PC-9 (cell line): ENCODE results near the gene GMEB2. TPM values are rescaled to one million over a fixed set of nuclear protein-coding genes. Genes with fewer than 3 reads are reported as not detected.

Experiments used
- BruUV-seq: library from RNA; stranded (reverse); fragments of 400-500 nt; replicated peaks from 2 replicates; lab custom pipeline; 2021; lab: Mats Ljungman, UMichigan
- CTCF ChIA-PET: fragments of 300-600 bp; sonication (Branson Sonifier 250); formaldehyde crosslinking; loops from one replicate; lab custom pipeline; 2022; ENCODE audit warnings: antibody characterized with exemption; lab: Charles Lee
- POLR2A ChIA-PET: fragments of 300-600 bp; sonication (Branson Sonifier 250); formaldehyde crosslinking; loops from one replicate; lab custom pipeline; 2022; ENCODE audit warnings: antibody characterized with exemption; ENCODE audit not compliant: unreplicated experiment; lab: Charles Lee
- DNase-seq, 2 experiments: peaks; one replicate each; pipeline versions ENCODE4 v3.0.0 to v3.0.0-alpha.2; 2015 to 2022; ENCODE audit warnings: mixed read lengths in 1 of 2
- H2AFZ ChIP-seq: fragments of 200-600 bp; sonication (generic); 2 replicates; pipeline ENCODE4 v1.8.1; 2017; ENCODE audit warnings: antibody characterized with exemption
- H3F3A ChIP-seq: fragments of 200-600 bp; sonication (generic); 2 replicates; pipeline ENCODE4 v1.8.1; 2017; ENCODE audit warnings: antibody characterized with exemption, mild to moderate bottlenecking, low read depth; ENCODE audit not compliant: insufficient read depth
- H3K27ac ChIP-seq: fragments of 200-600 bp; sonication (generic); 2 replicates; pipeline ENCODE4 v1.6.1; 2016; ENCODE audit warnings: mixed run types
- H3K27me3 ChIP-seq: fragments of 200-600 bp; sonication (generic); 2 replicates; pipeline ENCODE4 v1.6.1; 2016; ENCODE audit warnings: low read depth, mixed run types; ENCODE audit not compliant: insufficient read depth
- H3K36me3 ChIP-seq: fragments of 200-600 bp; sonication (generic); 2 replicates; pipeline ENCODE4 v1.6.1; 2016; ENCODE audit warnings: low read depth, mixed run types
- H3K4me1 ChIP-seq: fragments of 200-600 bp; sonication (generic); replicated peaks from 2 replicates; pipeline ENCODE4 v1.6.1; 2016; ENCODE audit warnings: mixed run types; ENCODE audit not compliant: insufficient read depth
- H3K4me2 ChIP-seq: fragments of 200-600 bp; sonication (generic); 2 replicates; pipeline ENCODE4 v1.6.1; 2017; ENCODE audit warnings: mixed run types
- H3K4me3 ChIP-seq: fragments of 200-600 bp; sonication (generic); 2 replicates; pipeline ENCODE4 v1.6.1; 2016; ENCODE audit warnings: mixed run types
- H3K79me2 ChIP-seq: fragments of 200-600 bp; sonication (generic); 2 replicates; pipeline ENCODE4 v1.6.1; 2017; ENCODE audit warnings: low read depth, mixed run types
- H3K9me2 ChIP-seq: fragments of 200-600 bp; sonication (generic); 2 replicates; pipeline ENCODE4 v1.8.1; 2017; ENCODE audit warnings: mild to moderate bottlenecking; ENCODE audit not compliant: insufficient read depth
- H3K9me3 ChIP-seq: fragments of 200-600 bp; sonication (generic); 2 replicates; pipeline ENCODE4 v1.8.1; 2016; ENCODE audit warnings: low read depth; ENCODE audit not compliant: insufficient read depth
- H4K20me1 ChIP-seq: fragments of 200-600 bp; sonication (generic); 2 replicates; pipeline ENCODE4 v1.8.1; 2017; ENCODE audit not compliant: insufficient read depth
- EZH2 ChIP-seq: fragments of 200-600 bp; sonication (generic); IDR thresholded peaks from 2 replicates; pipeline ENCODE4 v1.8.0; 2017; ENCODE audit warnings: antibody characterized with exemption, low read depth
- intact Hi-C: fragments of 100-400 bp; cut with micrococcal nuclease; formaldehyde crosslinking; loops from one replicate; pipeline ENCODE4 v1.10.0; 2022; ENCODE audit not compliant: unreplicated experiment
- total RNA-seq: library from RNA; stranded (reverse); gene quantifications from 2 replicates; pipeline ENCODE4 v1.2.3, GENCODE V29; 2021
- TF ChIP-seq, protein P1 (sequence below): fragments of 200-600 bp; sonication (generic); conservative IDR thresholded peaks from 2 replicates; pipeline ENCODE4 v1.6.1; 2017; ENCODE audit warnings: mixed run types, antibody characterized with exemption, mild to moderate bottlenecking, moderate library complexity

Gene GMEB2
- total RNA-seq, 1 experiment from 2014 or later, result 19.3 TPM

DNA sequence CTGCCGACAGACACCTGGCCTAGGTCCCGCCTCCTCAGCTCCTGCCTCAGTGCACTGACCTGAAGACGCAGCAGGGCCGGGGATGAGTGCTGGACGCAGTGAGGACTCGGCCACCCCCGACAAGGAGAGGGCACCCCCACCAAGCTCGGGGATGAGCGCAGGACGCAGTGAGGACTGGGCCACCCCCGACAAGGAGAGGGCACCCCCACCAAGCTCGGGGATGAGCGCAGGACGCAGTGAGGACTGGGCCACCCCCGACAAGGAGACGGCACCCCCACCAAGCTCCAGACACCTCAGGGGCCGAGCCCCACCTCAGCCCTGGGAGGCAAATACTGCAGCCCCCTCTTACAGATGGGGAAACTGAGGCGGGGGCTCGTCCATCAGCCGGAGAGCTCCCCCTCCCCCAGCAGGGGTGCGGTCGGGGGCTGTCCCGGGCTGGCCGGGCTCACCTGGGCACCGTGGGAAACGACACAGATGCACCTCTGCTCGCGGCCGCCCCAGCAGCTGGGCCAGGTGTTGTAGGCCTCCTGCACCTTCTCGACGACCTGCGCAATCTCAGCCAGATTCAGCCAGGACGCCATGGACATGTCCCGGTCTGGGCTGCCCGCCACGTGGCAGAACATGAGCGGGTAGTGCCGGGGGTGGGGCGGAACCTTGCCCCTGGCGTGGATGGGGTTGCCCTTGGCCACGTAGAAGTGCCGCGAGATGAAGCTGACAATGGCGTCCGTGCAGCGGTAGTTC, 60.3 kb downstream of the GMEB2 start:
- TF ChIP-seq, protein P1, sequence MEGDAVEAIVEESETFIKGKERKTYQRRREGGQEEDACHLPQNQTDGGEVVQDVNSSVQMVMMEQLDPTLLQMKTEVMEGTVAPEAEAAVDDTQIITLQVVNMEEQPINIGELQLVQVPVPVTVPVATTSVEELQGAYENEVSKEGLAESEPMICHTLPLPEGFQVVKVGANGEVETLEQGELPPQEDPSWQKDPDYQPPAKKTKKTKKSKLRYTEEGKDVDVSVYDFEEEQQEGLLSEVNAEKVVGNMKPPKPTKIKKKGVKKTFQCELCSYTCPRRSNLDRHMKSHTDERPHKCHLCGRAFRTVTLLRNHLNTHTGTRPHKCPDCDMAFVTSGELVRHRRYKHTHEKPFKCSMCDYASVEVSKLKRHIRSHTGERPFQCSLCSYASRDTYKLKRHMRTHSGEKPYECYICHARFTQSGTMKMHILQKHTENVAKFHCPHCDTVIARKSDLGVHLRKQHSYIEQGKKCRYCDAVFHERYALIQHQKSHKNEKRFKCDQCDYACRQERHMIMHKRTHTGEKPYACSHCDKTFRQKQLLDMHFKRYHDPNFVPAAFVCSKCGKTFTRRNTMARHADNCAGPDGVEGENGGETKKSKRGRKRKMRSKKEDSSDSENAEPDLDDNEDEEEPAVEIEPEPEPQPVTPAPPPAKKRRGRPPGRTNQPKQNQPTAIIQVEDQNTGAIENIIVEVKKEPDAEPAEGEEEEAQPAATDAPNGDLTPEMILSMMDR, result no peak
- no peak for TF ChIP-seq EZH2
- no TSS peak for BruUV-seq
- peaks cover 3% of the 10 kb centered on the region; the same call in 1 of the 2 replicates for H3F3A ChIP-seq
- H2AFZ ChIP-seq, result no peak overlapping the region
- intact Hi-C loops, result no loop called here
- DNase-seq, result no peak
- ChIA-PET POLR2A (no interaction called here), CTCF (interaction anchor here (0.7 kb wide), 2 partner anchors 297 to 537 kb away, joined by 4 to 6 read pairs; no protein-coding TSS in a partner anchor)
- no peaks in the 10 kb centered on the region for H4K20me1 ChIP-seq
- no peaks in the 10 kb centered on the region for H3K36me3 ChIP-seq
- no peaks in the 10 kb centered on the region for H3K9me3 ChIP-seq
- no peaks in the 10 kb centered on the region for H3K79me2 ChIP-seq
- H3K4me3 ChIP-seq, result no peak overlapping the region
- H3K4me2 ChIP-seq, result no peak overlapping the region
- no peaks in the 10 kb centered on the region for H3K4me1 ChIP-seq
- no peak overlapping the region for H3K27ac ChIP-seq
- no peaks in the 10 kb centered on the region for H3K9me2 ChIP-seq
- no peaks in the 10 kb centered on the region for H3K27me3 ChIP-seq

DNA sequence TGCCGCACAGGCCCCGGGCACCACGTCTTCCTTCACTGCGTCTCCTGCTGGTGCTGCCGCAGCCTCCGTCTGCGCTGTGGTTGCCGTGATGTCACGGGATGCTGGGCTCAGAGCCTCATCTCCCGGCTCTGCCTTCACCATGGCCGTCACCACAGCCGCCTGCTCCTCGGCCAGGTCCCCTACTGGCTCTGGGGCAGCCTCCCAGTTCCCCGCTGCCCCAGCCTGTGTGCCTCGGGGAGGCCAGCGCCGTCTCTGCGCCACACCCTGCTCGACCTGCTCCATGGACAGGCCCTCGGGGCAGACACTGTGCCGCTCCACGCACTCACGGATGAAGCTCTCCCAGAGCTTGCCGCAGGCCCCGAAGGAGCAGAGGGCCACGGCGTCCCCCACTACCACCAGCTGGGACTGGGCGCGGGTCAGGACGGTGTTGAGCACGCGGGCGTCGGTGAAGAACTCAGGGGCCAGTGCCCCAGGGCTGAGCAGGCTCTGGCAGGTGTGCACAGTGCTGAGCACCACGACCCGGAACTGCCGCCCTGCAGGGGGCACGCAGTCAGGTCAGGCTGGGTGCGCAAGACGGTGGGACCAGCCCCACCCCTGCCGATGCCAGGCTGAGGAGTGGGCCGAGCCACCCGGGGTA, 61.1 kb downstream of the GMEB2 start:
- Histone ChIP-seq H3K4me3 (no peak overlapping the region), H3K36me3 (no peaks in the 10 kb centered on the region), H4K20me1 (no peaks in the 10 kb centered on the region), H2AFZ (no peak overlapping the region), H3K27ac (no peak overlapping the region), H3K9me2 (no peaks in the 10 kb centered on the region), H3K4me1 (no peaks in the 10 kb centered on the region), H3K27me3 (no peaks in the 10 kb centered on the region), H3F3A (peaks cover 3% of the 10 kb centered on the region; the same call in 1 of the 2 replicates), H3K9me3 (no peaks in the 10 kb centered on the region), H3K4me2 (no peak overlapping the region), H3K79me2 (no peaks in the 10 kb centered on the region)
- no peak for DNase-seq
- TF ChIP-seq EZH2, result no peak
- TF ChIP-seq, protein P1, result no peak
- no TSS peak for BruUV-seq
- ChIA-PET CTCF (no interaction called here), POLR2A (no interaction called here)
- intact Hi-C loops, result no loop called here

DNA sequence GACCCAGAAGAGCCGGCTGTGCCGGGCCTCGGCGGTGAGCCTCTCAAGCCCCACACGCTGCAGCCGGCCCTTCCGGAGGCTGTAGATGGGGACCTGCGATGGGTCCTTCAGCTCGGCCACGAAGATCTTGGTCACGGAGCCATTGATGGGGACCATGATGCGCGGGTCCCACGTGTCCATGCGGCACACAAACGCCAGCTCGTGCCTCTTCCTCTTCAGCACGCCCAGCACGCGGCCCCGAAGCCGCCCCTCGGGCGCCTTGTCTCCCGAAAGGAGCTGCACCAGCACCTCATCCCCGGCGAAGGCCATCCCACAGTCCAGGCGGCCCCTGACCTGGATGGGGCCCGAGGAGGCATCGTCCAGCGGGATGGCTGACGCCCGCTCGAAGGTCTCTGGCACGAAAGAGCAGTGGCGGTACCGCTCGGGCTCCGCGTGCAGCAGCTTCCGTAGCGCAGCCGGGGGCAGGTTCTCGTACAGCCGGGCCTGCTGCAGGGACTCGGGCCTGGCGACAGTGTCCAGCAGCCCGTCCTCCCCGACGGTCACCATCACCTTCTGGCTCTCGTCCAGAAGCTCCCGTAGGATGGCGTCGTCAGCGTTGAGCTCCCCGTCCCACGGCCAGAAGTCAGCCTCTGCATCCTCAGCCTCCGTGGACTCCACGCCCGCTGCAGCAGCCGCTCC, 61.7 kb downstream of the GMEB2 start:
- no peaks in the 10 kb centered on the region for H3K4me1 ChIP-seq
- BruUV-seq, result no TSS peak
- no peak overlapping the region for H3K4me2 ChIP-seq
- ChIA-PET POLR2A (no interaction called here), CTCF (no interaction called here)
- H3K9me3 ChIP-seq, result no peaks in the 10 kb centered on the region
- H3K36me3 ChIP-seq, result no peaks in the 10 kb centered on the region
- TF ChIP-seq, protein P1, result no peak
- TF ChIP-seq EZH2, result no peak
- no peak overlapping the region for H3K27ac ChIP-seq
- no peak for DNase-seq
- no peak overlapping the region for H2AFZ ChIP-seq
- no peaks in the 10 kb centered on the region for H3K27me3 ChIP-seq
- H3K79me2 ChIP-seq, result no peaks in the 10 kb centered on the region
- intact Hi-C loops, result no loop called here
- H3F3A ChIP-seq, result peaks cover 3% of the 10 kb centered on the region; the same call in 1 of the 2 replicates
- no peaks in the 10 kb centered on the region for H4K20me1 ChIP-seq
- H3K4me3 ChIP-seq, result no peak overlapping the region
- H3K9me2 ChIP-seq, result no peaks in the 10 kb centered on the region
